Muscle layer of colon (tissue), 2 donors: ENCODE data around the gene DNAH14.
A peak's percentile ranks its signal among the peaks of the same experiment; 100 is the strongest.

Source experiments
- H3K27ac ChIP-seq: one replicate; pipeline ENCODE4 v1.7.0; 2013; ENCODE audit warnings: low read depth, mild to moderate bottlenecking, low read length, moderate library complexity
- H3K27me3 ChIP-seq, 2 donors: one replicate each; pipeline ENCODE4 v1.7.0; 2013; ENCODE audit warnings: low read length in 2 of 2, mild to moderate bottlenecking in 2 of 2; ENCODE audit not compliant: insufficient read depth in 2 of 2, control insufficient read depth in 1 of 2
- H3K36me3 ChIP-seq: one replicate; pipeline ENCODE4 v1.7.0; 2013; ENCODE audit warnings: mild to moderate bottlenecking, low read length; ENCODE audit not compliant: insufficient read depth
- H3K4me1 ChIP-seq: one replicate; pipeline ENCODE4 v1.7.0; 2013; ENCODE audit warnings: mild to moderate bottlenecking, low read length; ENCODE audit not compliant: insufficient read depth
- H3K4me3 ChIP-seq, 2 donors: one replicate each; pipeline ENCODE4 v1.7.0; 2013; ENCODE audit warnings: low read length in 2 of 2, low read depth in 1 of 2, mild to moderate bottlenecking in 1 of 2, moderate library complexity in 1 of 2
- H3K9ac ChIP-seq: one replicate; pipeline ENCODE4 v1.7.0; 2013; ENCODE audit warnings: low read length
- H3K9me3 ChIP-seq: one replicate; pipeline ENCODE4 v1.7.0; 2013; ENCODE audit warnings: mild to moderate bottlenecking, low read length
- donor health status: abdominal sarcoma.
- donor health status: Adenocarcinoma of cecum.

DNAH14 gene

DNA sequence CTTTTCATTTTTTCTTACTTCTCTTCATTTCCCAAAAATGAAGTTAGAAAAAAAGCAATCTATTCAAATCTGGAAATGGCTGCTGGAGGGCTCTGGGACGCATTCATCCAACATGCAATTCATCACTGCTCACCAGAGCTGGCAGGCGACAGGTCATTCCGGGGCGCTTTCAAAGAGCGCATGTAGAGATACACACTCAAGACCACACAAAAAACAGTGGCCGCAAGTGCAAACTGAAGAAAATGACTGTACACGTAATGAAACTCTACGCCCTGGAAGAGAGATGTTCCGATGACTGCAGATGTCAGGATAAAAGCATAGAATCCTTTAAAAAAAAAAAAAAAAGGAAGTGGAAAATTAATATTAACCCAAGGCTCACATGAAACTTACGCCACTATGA, 482.8 kb downstream of the DNAH14 start:
- H3K27ac ChIP-seq, result no peak overlapping the region
- H3K36me3 ChIP-seq, result peaks cover 74% of the 10 kb centered on the region

GRCh38 chr1:225412803-225413351, 483.4 kb downstream of the DNAH14 start:
- Histone ChIP-seq H3K9me3 (no peaks in the 10 kb centered on the region), H3K9ac (no peak overlapping the region), H3K4me3 (no peak overlapping the region), H3K27me3 (no peaks in the 10 kb centered on the region), H3K36me3 (peaks cover 76% of the 10 kb centered on the region), H3K4me1 (peaks cover 31% of the 10 kb centered on the region), H3K27ac (no peak overlapping the region)

More for the DNA sequence above, 482.8 kb downstream of the DNAH14 start:
- Histone ChIP-seq H3K4me1 (peaks cover 31% of the 10 kb centered on the region), H3K27me3 (no peaks in the 10 kb centered on the region), H3K9me3 (no peaks in the 10 kb centered on the region), H3K4me3 (no peak overlapping the region), H3K9ac (no peak overlapping the region)

- H3K36me3 ChIP-seq, result peaks cover 81% of the 10 kb centered on the region
- no peak overlapping the region for H3K4me3 ChIP-seq
These were observed 484.4 kb downstream of the DNAH14 start for GRCh38 chr1:225413708-225414375.

DNA sequence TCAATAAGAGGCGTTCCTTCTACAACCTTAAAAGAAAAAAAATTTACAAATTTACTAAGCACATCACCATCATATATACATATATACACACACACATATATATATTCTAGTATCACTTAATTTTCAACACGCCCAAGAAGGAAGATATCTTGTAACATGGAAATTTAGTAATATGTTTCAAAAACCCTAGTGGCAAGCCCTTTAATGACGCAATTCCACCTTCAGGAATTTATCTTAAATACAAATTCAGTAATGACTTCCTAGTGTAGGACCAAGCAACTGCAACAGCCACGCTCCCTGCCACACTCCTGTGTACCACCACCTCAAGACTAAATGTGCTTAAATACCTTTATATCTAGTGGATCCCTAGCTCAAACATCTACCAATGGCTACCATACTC, 485.8 kb downstream of the DNAH14 start:
- H3K27ac ChIP-seq, result no peak overlapping the region
- H3K27me3 ChIP-seq, result no peaks in the 10 kb centered on the region
- H3K9me3 ChIP-seq, result no peaks in the 10 kb centered on the region
- no peak overlapping the region for H3K9ac ChIP-seq
- peaks cover 77% of the 10 kb centered on the region for H3K36me3 ChIP-seq
- no peak overlapping the region for H3K4me3 ChIP-seq
- peaks cover 31% of the 10 kb centered on the region for H3K4me1 ChIP-seq

More at GRCh38 chr1:225413708-225414375, 484.4 kb downstream of the DNAH14 start:
- Histone ChIP-seq H3K27me3 (no peaks in the 10 kb centered on the region), H3K9me3 (no peaks in the 10 kb centered on the region), H3K27ac (peak overlapping the region; percentile 21), H3K4me1 (peaks cover 31% of the 10 kb centered on the region), H3K9ac (no peak overlapping the region)

- peaks cover 30% of the 10 kb centered on the region for H3K4me1 ChIP-seq
- H3K36me3 ChIP-seq, result peaks cover 71% of the 10 kb centered on the region
- no peak overlapping the region for H3K27ac ChIP-seq
- no peaks in the 10 kb centered on the region for H3K9me3 ChIP-seq
- H3K4me3 ChIP-seq, result no peak overlapping the region
- no peaks in the 10 kb centered on the region for H3K27me3 ChIP-seq
- H3K9ac ChIP-seq, result no peak overlapping the region
These were observed 486.7 kb downstream of the DNAH14 start for GRCh38 chr1:225415967-225416745.

DNA sequence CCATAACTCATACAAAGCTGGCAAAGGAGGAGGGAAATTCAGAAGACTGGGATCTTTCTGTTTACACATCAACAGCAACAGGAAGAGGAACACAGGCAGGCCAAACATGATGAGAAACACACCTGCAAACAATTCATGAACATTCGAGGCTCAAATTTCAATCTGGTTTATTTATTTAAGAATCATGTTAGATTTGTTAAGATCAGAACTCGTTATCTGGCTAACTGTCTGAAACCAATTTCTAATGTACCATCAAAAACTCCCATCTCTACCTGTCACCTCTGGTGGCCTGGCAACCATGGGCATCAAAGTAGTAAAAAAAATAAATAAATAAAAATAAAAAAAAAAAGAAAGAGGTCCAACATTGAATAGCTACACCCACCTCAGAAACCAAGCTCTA, 488.6 kb downstream of the DNAH14 start:
- Histone ChIP-seq H3K9me3 (no peaks in the 10 kb centered on the region), H3K4me1 (peaks cover 29% of the 10 kb centered on the region), H3K36me3 (peaks cover 55% of the 10 kb centered on the region), H3K4me3 (no peak overlapping the region), H3K27me3 (no peaks in the 10 kb centered on the region), H3K27ac (no peak overlapping the region), H3K9ac (no peak overlapping the region)

DNA sequence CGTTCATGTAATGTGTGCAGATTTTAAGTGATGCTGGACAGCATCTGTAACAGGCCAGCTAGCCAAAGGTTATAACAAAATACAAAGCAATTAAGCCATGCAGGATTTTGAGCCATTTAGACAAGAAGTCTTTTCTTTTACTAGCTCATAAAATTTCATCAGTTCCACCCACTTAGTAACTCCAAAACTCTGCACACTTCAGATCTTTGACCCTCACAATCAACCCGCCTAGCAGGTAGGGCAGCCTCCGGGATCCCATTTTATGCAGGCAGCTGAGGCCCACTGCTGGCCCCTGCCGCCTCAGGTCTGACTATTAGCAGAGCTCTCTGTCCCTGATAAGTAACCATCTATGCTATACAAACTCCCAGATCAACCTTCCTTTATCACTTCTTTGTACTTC, 489.1 kb downstream of the DNAH14 start:
- peaks cover 54% of the 10 kb centered on the region for H3K36me3 ChIP-seq
- H3K9ac ChIP-seq, result no peak overlapping the region
- no peaks in the 10 kb centered on the region for H3K27me3 ChIP-seq
- no peak overlapping the region for H3K4me3 ChIP-seq
- peaks cover 29% of the 10 kb centered on the region for H3K4me1 ChIP-seq
- H3K9me3 ChIP-seq, result no peaks in the 10 kb centered on the region
- H3K27ac ChIP-seq, result no peak overlapping the region

DNA sequence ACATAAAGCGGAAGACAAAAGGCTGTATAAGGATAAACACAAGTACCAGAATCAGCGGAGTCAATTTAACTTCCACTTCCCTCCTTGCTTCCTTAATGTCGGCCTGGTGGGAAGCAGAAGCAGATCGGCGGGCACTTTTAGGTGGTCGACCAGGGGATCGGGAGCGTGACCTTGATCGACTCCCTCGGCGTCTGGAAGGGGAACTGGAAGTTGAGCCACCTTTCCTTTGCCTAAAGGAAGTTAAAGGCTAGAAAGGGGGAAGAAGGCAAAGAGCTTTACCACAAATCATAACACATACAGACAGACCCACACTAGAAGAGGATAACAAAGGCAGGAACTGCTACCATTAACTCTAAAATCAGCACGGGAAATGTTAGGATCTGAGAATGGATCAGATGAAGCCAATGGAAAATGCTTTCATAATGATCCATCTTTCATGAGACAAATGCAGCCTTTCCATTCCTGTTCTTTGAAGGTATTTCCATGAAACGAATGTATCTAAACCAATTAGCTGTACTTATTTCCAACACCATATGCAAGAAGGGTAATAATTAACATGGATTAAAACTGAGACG, 492.6 kb downstream of the DNAH14 start:
- H3K4me3 ChIP-seq, result peak overlapping the region in 1 of 2 donors; percentile 25
- H3K9me3 ChIP-seq, result no peaks in the 10 kb centered on the region
- no peaks in the 10 kb centered on the region for H3K27me3 ChIP-seq
- H3K27ac ChIP-seq, result peak overlapping the region; percentile 27
- H3K36me3 ChIP-seq, result peaks cover 26% of the 10 kb centered on the region
- H3K9ac ChIP-seq, result peak overlapping the region; percentile 10
- H3K4me1 ChIP-seq, result peaks cover 46% of the 10 kb centered on the region

DNA sequence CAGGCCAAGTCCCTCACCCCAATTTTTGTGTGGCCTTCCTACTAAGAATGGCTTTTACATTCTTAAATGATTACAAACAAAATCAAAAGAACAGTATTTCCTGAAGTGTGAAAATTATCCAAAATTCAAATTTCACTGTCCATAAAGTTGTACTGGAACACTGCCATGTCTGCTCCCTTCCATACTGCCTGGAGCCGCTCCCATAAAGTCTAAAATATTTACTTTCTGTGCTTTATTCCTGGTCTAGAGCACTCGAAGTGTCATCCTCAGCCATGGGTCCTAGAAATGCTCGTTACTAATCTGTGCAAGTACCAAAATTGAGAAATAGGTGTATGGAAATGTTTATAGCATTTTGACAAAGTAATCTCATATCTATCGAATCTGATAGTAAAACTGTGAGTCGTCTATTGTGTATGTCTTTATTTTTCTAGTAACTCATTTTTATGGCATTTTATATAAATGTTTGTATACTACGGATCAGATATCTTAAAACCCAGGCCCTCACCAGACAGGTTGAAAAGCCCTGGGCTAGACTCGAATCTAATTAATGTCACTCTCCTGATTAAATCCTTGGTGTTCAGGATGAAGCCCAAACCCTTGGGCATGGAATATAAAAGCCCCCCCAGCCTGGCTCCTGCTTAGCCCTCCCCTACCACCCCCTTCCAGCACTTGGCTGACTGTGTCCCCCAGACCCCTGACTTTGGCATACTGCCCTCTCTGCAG, 493.5 kb downstream of the DNAH14 start:
- Histone ChIP-seq H3K9ac (peak overlapping the region; percentile 3), H3K4me1 (peaks cover 46% of the 10 kb centered on the region), H3K9me3 (no peaks in the 10 kb centered on the region), H3K27ac (peak overlapping the region; percentile 28), H3K27me3 (no peaks in the 10 kb centered on the region), H3K4me3 (peak overlapping the region; percentile 16 to 25), H3K36me3 (peaks cover 19% of the 10 kb centered on the region)

DNA sequence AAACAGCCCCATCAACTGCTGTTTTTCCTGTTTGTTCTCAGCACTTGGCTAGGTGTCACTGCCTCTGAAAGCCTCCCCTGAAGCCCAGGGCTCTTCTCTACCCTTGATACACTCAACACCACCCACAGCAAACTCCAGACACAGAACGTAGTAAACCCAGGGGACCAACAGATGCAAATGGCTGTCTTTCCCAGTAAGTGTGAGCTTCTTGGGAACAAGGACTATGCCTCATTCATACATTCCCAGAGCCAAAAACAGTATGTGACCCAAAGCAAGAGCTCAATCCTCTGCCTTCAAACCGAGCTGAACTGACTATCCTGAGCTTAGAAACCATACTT, 494.0 kb downstream of the DNAH14 start:
- Histone ChIP-seq H3K4me3 (peak overlapping the region; percentile 7 to 16), H3K27me3 (no peaks in the 10 kb centered on the region), H3K9ac (no peak overlapping the region), H3K36me3 (peaks cover 17% of the 10 kb centered on the region), H3K9me3 (no peaks in the 10 kb centered on the region), H3K4me1 (peaks cover 46% of the 10 kb centered on the region), H3K27ac (peak overlapping the region; percentile 28)
